Muscle of leg (tissue), 16 donors: ENCODE results near the gene AATK. TPM values are rescaled to one million over a fixed set of nuclear protein-coding genes. Genes with fewer than 3 reads are reported as not detected.

Source experiments
- DNase-seq: peaks from one replicate; pipeline ENCODE4 v3.0.0; 2013
- H3K27ac ChIP-seq: one replicate; pipeline ENCODE4 v1.5.1; 2013; ENCODE audit warnings: mild to moderate bottlenecking, low read length, control low read depth
- H3K27me3 ChIP-seq: one replicate; pipeline ENCODE4 v1.6.1; 2013; ENCODE audit warnings: low read length; ENCODE audit not compliant: control insufficient read depth, insufficient read depth
- H3K36me3 ChIP-seq: one replicate; pipeline ENCODE4 v1.6.1; 2013; ENCODE audit warnings: low read length; ENCODE audit not compliant: control insufficient read depth, insufficient read depth
- H3K4me1 ChIP-seq: one replicate; pipeline ENCODE4 v1.6.1; 2013; ENCODE audit warnings: low read length; ENCODE audit not compliant: control insufficient read depth, insufficient read depth
- H3K4me3 ChIP-seq: one replicate; pipeline ENCODE4 v1.5.1; 2013; ENCODE audit warnings: low read length, control low read depth
- H3K9me3 ChIP-seq: replicated peaks from 2 replicates; pipeline ENCODE4 v1.6.1; 2013; ENCODE audit warnings: low read depth, low read length; ENCODE audit not compliant: control insufficient read depth
- WGBS: methylation state at CpG from one replicate; pipeline ENCODE4 v1.1.5; 2013; ENCODE audit warnings: missing lambda C conversion rate; ENCODE audit not compliant: insufficient coverage; 5-methylcytosine and 5-hydroxymethylcytosine counted together
- long read RNA-seq, 11 donors: transcript quantifications; one replicate each; lab custom pipeline, GENCODE V29; 2026
- polyA plus RNA-seq, 8 donors: library from polyadenylated mRNA; unstranded; fragments of 120-200 nt; gene quantifications; one replicate each; pipeline versions ENCODE4 v1.2.1 to v1.2.3, GENCODE V29; 2013; ENCODE audit warnings: inconsistent platforms in 1 of 8, low replicate concordance in 1 of 8; ENCODE audit not compliant: insufficient read length in 8 of 8, insufficient read depth in 1 of 8
- total RNA-seq: library from RNA; stranded (reverse); fragments of 120-200 nt; gene quantifications from one replicate; pipeline ENCODE4 v1.2.4, GENCODE V29; 2013

Gene AATK
- total RNA-seq (6.3 TPM), polyA plus RNA-seq (10 to 100 TPM in 4 of 8 donors, 1 to 10 TPM in 4; 7.8 to 18.1 (median 11.3) TPM)
- long read RNA-seq, donor 1: 0 reads
- long read RNA-seq, donor 2: 0 reads
- long read RNA-seq, donor 3, partial matches to known transcripts: 6 of 6 reads
- long read RNA-seq, donor 3, other reads (novel, unspliced or antisense): 0 of 6 reads
- long read RNA-seq, donor 4, partial matches to known transcripts: 0 of 1 reads
- long read RNA-seq, donor 4, other reads (novel, unspliced or antisense): 0 of 1 reads
- long read RNA-seq, donor 5: 0 reads
- long read RNA-seq, donor 6, partial matches to known transcripts: 8 of 8 reads
- long read RNA-seq, donor 6, other reads (novel, unspliced or antisense): 0 of 8 reads
- long read RNA-seq, donor 7: 0 reads
- long read RNA-seq, donor 8: 0 reads
- long read RNA-seq, donor 9: 0 reads
- long read RNA-seq, donor 10: 0 reads
- long read RNA-seq, donor 11: 0 reads

GRCh38 chr17:81166033-81166492 is at the start of gene AATK:
Gene AATK (minus strand): TSS chr17:81166221. CDS start chr17:81165992, 229 bp downstream.
- no peak for DNase-seq
- H3K27me3 ChIP-seq: peaks cover 18% of the 10 kb centered on the region
- H3K4me1 ChIP-seq: peaks cover 58% of the 10 kb centered on the region
- H3K27ac ChIP-seq: peak within 1 kb of the TSS; percentile 90
- peak within 1 kb of the TSS; percentile 55 for H3K4me3 ChIP-seq
- no peaks in the 10 kb centered on the region for H3K36me3 ChIP-seq
- no peaks in the 10 kb centered on the region for H3K9me3 ChIP-seq
- WGBS: 1% methylated on average over 32 of the region's 62 CpGs

- H3K27me3 ChIP-seq: no peaks in the 10 kb centered on the region
- DNase-seq: no peak
- H3K4me3 ChIP-seq: no peak overlapping the region
- no peaks in the 10 kb centered on the region for H3K9me3 ChIP-seq
- WGBS: no CpG with 5 or more reads among the region's 8 CpGs
- H3K36me3 ChIP-seq: peaks cover 10% of the 10 kb centered on the region
- peaks cover 16% of the 10 kb centered on the region for H3K4me1 ChIP-seq
- H3K27ac ChIP-seq: no peak overlapping the region
Measured at GRCh38 chr17:81213978-81214377, 48.0 kb upstream of the AATK start.

GRCh38 chr17:81212365-81212764 is 46.3 kb upstream of the AATK start:
- Histone ChIP-seq H3K27ac (no peak overlapping the region), H3K4me1 (peaks cover 9% of the 10 kb centered on the region), H3K27me3 (no peaks in the 10 kb centered on the region), H3K9me3 (no peaks in the 10 kb centered on the region), H3K36me3 (peaks cover 15% of the 10 kb centered on the region), H3K4me3 (no peak overlapping the region)
- no peak for DNase-seq
- WGBS: 73% methylated on average over 4 of the region's 9 CpGs

- peaks cover 3% of the 10 kb centered on the region for H3K4me1 ChIP-seq
- no peak overlapping the region for H3K27ac ChIP-seq
- no peak for DNase-seq
- H3K36me3 ChIP-seq: peaks cover 18% of the 10 kb centered on the region
- no peaks in the 10 kb centered on the region for H3K27me3 ChIP-seq
- WGBS: 38% methylated on average over 9 of the region's 14 CpGs
- H3K9me3 ChIP-seq: no peaks in the 10 kb centered on the region
- H3K4me3 ChIP-seq: no peak overlapping the region
Measured at GRCh38 chr17:81210868-81211267, 44.8 kb upstream of the AATK start.

GRCh38 chr17:81210466-81210865 is 44.4 kb upstream of the AATK start:
- no peaks in the 10 kb centered on the region for H3K27me3 ChIP-seq
- peaks cover 18% of the 10 kb centered on the region for H3K36me3 ChIP-seq
- no peaks in the 10 kb centered on the region for H3K9me3 ChIP-seq
- no peak overlapping the region for H3K4me3 ChIP-seq
- 100% methylated on average over 6 of the region's 10 CpGs for WGBS
- peaks cover 3% of the 10 kb centered on the region for H3K4me1 ChIP-seq
- H3K27ac ChIP-seq: no peak overlapping the region
- DNase-seq: no peak

- Histone ChIP-seq H3K4me3 (no peak overlapping the region), H3K27ac (no peak overlapping the region), H3K4me1 (peaks cover 3% of the 10 kb centered on the region), H3K27me3 (no peaks in the 10 kb centered on the region), H3K9me3 (no peaks in the 10 kb centered on the region), H3K36me3 (peaks cover 24% of the 10 kb centered on the region)
- 94% methylated on average over 15 of the region's 16 CpGs for WGBS
- DNase-seq: no peak
Measured at GRCh38 chr17:81209141-81209540, 43.1 kb upstream of the AATK start.

- 90% methylated on average over 10 of the region's 10 CpGs for WGBS
Measured at GRCh38 chr17:81208651-81209050, 42.6 kb upstream of the AATK start.

GRCh38 chr17:81207610-81208581 is 41.9 kb upstream of the AATK start:
- Histone ChIP-seq H3K4me3 (no peak overlapping the region), H3K36me3 (peaks cover 34% of the 10 kb centered on the region), H3K4me1 (peaks cover 3% of the 10 kb centered on the region), H3K9me3 (no peaks in the 10 kb centered on the region), H3K27ac (no peak overlapping the region), H3K27me3 (no peaks in the 10 kb centered on the region)
- peak; percentile 34 for DNase-seq
- 81% methylated on average over 12 of the region's 21 CpGs for WGBS

More at GRCh38 chr17:81208651-81209050, 42.6 kb upstream of the AATK start:
- H3K27me3 ChIP-seq: no peaks in the 10 kb centered on the region
- H3K36me3 ChIP-seq: peaks cover 29% of the 10 kb centered on the region
- H3K27ac ChIP-seq: no peak overlapping the region
- no peaks in the 10 kb centered on the region for H3K9me3 ChIP-seq
- DNase-seq: no peak
- peaks cover 3% of the 10 kb centered on the region for H3K4me1 ChIP-seq
- no peak overlapping the region for H3K4me3 ChIP-seq

GRCh38 chr17:81206657-81207056 is 40.6 kb upstream of the AATK start:
- WGBS: 97% methylated on average over 12 of the region's 12 CpGs
- Histone ChIP-seq H3K4me3 (no peak overlapping the region), H3K4me1 (peaks cover 3% of the 10 kb centered on the region), H3K27ac (no peak overlapping the region), H3K9me3 (no peaks in the 10 kb centered on the region), H3K36me3 (peaks cover 39% of the 10 kb centered on the region), H3K27me3 (no peaks in the 10 kb centered on the region)
- DNase-seq: no peak

GRCh38 chr17:81206166-81206565 is 40.1 kb upstream of the AATK start:
- Histone ChIP-seq H3K4me1 (peaks cover 3% of the 10 kb centered on the region), H3K36me3 (peaks cover 39% of the 10 kb centered on the region), H3K9me3 (no peaks in the 10 kb centered on the region), H3K27ac (no peak overlapping the region), H3K4me3 (no peak overlapping the region), H3K27me3 (no peaks in the 10 kb centered on the region)
- no peak for DNase-seq
- WGBS: 58% methylated on average over 4 of the region's 4 CpGs
